ENCODE data around the gene ISOC2.
"Not testable (repeated sequence)": the region's sequence is repeated elsewhere in the genome, so short reads cannot be mapped to it uniquely, and the experiment has no call there.

ISOC2 gene

GRCh38 chr19:55456347-55456746 is 5.1 kb downstream of the ISOC2 start:
- no peak for DNase-seq

- DNase-seq: no peak
Observed at GRCh38 chr19:55455576-55456235, 5.7 kb downstream of the ISOC2 start.

DNA sequence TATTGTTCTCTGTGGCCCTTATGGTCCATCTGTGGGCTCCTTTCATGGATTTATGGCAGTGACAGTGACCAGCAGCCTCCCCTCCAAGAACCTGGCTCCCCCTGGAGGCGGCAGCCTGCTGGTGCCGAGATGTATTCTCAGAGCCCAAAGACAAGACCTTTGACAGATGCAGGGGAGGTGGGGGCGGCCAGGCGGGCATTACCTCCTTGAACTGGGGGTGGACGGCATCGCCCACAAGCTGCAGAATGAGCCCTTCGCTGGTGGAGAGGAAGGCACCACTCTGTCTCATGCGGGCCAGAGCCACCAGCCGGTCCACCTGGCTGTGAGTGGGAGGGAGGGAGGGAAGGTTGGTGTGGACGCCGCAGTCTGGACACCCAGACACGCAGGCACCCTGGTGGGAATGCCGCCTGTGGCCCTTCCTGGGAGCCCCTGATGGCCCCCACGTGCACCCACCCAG is 6.6 kb downstream of the ISOC2 start:
- DNase-seq: no peak

- DNase-seq: no peak
Observed at GRCh38 chr19:55453511-55454260, 7.8 kb downstream of the ISOC2 start.

- DNase-seq: no peak
Observed at GRCh38 chr19:55452749-55453346, 8.6 kb downstream of the ISOC2 start.

DNA sequence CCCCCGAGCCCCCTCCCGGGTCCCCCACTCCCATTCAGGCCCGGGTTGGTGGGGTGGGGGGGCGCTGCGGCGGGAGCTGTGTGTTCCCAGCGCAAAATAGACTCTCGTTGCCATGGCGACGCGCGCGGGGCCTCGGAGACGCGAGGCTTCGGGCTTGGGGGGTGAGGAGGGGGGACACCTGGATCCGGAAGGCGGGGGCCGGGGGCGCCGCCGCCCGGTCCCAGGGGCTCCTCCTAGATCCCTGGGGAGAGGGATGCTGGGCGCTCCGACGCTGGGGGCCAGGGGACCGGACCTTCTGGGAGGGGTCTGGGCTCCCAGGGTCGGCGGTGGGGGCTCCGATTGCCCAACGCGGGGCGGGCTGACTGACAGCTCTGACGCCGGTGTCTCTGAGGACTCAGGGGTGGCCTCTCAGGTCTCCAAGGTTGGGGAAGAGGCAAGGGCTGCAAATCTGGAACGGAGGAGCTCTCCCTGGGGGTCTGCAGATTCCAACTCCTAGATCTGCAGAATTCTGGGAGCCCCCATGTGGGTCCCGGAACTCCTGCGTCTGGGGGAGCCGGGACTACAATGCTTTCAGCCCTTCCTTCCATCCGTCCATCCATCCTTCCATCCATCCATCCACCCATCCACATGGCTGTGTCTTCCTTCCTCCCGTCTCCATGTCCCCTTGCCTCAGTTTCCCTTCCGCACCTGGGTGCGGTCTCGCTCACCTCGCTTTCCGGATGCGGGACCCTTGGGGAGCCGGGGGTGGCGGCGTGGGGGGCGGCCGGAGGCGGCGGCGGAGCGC is 9.3 kb downstream of the ISOC2 start:
- DNase-seq: no peak

DNA sequence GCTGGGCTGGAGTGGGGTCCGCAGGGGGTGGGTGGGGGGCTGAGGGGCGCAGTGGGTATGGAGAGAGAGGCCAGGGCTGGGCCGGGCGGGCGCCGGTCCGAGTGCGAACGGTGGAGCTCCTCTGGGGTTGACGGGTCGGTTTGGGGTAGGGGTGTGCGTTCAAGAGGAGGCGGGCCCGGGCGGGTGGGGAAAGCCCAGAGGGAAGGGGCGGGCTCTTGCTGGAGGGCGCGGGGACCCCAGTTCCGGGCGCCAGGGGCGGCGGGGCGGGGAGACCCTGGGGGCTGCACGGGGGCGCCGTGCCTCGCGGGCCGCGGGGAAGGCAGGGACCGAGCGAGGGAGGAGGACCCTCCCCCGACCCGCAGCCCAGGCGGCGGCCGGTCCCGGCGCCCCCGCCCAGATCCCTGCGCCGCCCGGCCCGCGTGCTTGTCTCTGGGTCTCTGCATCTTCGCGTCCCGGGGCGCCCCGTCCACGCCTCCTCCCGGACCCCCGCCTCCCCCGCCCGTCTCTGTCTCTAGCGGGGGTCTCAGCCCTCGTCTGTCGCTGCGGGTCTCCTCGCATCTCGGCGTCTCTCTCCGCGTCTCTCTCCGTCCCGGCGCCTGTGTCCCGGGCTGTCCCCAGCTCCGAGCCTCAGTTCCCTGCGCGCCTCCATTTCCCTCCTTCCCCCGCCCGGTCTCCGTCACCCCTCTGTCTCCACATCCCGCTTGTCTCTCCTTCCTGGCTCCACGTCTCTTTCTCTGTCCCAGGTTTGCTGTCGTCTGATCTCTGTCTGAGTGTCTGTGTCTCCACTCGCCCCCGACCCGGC is 10.1 kb downstream of the ISOC2 start:
- no peak for DNase-seq

DNA sequence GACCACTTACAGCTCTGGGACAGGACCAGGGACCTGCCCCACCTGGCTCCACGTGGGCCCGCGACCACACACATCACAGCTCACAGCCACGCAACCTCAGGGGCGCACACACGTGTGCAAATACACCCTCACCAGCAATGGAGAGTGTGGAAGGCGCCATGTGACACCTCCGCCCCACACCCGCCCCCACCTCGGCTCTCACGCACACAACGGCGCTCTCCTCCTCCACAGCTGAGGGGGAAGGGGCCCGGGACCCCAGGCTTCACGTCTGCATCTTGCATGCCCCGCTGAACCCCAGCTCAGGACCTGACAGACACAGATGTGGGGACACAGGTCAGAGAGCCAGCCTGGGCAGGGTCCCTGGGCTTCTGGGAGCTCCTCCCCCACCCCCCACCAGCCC is 12.0 kb downstream of the ISOC2 start:
- DNase-seq: no peak

- not testable (repeated sequence) for DNase-seq
Observed at GRCh38 chr19:55448175-55448490, 13.3 kb downstream of the ISOC2 start.

DNA sequence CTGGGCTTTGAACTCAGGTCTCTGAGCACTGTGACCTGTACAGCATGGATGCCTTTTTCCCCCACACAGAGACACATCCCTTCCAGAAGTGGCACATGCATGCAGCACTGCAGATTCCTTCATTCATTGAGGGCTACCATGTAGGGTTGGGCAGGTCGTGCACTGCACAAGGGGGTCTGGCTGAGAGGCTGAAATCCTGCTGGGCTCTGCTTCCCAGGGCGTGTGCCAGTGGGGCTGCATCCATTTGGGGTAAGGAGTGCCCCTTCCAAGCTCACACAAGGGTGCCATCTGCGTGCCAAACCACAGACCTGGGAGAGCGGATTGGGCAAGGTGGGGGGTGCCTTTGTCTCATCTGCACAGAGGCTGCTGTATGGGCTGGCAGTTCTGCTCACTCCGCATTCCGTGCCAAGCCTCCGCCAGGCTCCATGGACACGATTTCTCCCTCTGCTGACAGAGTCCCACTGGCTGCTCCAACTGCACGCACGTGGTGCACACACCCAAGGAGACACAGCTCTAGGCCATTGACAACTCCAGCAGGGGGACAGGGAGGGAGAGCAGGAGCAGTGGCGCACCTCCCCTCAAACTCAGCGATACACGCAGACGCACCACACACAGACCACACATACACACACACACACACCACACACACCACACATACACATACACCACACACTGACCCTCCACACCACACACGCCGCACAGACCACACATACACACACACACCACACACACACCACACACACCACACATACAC is 13.8 kb downstream of the ISOC2 start:
- DNase-seq: no peak

GRCh38 chr19:55446060-55446459 is 15.4 kb downstream of the ISOC2 start:
- DNase-seq: no peak

DNA sequence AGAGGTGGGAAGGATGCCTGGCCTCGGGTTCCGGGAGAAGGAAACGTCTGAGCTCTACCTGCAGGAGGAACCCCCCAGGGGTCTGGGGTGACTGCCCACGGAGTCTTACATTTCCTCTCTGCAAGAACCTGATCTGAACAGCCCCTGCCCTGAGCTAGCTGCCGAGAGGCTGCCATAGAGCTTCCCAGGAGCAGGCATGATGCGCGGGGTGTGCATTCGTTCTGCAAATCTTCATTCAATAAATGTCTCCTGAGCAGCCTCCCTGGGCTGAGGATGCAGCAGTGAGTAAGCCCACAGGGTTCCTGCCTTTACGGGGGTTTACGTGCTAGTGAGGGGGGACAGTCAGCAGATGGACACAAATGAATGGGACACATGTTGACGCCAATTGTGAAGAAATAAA is 16.8 kb downstream of the ISOC2 start:
- DNase-seq: no peak

- no peak for DNase-seq
Observed at GRCh38 chr19:55443824-55444480, 17.5 kb downstream of the ISOC2 start.

GRCh38 chr19:55443045-55443823 is 18.2 kb downstream of the ISOC2 start, which contains the start of gene SHISA7:
SHISA7 (minus strand) TSS chr19:55443300; CDS start chr19:55442863, 437 bp downstream.
- no peak for DNase-seq

- DNase-seq: no peak
Observed at GRCh38 chr19:55442372-55442961, 19.0 kb downstream of the ISOC2 start.

DNA sequence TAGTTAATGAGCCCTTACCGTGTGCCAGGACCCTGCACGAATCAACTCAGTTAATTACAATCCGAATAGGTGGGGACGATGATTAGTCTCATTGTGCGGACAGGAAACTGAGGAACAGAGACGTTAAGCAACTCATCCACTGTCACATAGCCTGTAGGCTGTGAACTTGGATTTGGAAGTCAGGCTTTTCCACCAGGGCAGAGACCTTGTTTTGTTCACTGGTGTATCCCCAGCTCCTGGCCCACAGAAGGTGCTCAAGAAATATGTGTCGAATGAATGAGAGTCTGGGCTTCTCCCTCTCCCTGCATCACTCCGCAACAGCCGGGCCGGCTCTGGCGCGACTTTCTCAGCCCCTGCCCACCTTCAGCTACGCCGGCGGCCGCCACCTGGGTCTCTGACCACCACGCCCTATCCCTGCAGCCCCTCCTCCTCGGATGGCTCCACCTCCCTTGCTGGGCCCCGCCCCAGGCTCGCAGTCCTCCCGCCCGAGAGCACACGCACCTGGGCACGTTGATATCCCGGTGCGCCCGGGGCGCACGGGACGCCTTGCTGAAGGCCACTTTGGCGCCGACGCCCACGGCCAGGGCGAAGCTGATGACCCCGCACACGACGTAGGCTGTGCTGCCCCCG is 19.6 kb downstream of the ISOC2 start:
- DNase-seq: no peak

DNA sequence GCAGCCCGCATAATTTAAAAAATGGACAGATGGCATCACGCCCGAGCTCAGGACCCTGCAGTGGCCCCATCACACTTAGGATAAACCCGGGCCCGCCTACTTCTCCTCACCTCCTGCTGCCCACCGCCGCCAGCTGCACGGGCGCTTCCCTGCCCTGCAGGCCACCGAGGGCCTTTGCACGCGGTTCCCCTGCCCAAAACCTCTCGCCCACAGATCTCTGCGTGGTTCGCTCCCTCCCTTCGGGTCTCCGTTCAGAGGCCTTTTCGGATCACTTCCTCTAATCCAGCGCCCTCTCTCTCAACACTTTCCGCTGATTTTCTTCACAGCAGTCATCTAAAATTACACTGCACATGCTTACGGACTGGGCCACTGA is 20.1 kb downstream of the ISOC2 start:
- no peak for DNase-seq

- no peak for DNase-seq
Observed at GRCh38 chr19:55440411-55441105, 20.9 kb downstream of the ISOC2 start.

GRCh38 chr19:55439052-55439451 is 22.4 kb downstream of the ISOC2 start:
- DNase-seq: no peak

All from NK-92 treated with Interleukin-12 subunit alpha and Interleukin-12 subunit beta, amount 100 ng/mL, for 24 hours (cell line).